SK-N-SH treated with all-trans-retinoic acid at 6 μM for 48 hours (cell line): Measurements from ENCODE around the gene GPC5.

ENCODE experiments used
- ATAC-seq: fragments of 200-7000 bp; cut with Tn5 transposase; 3 replicates; pipeline ENCODE4 v1.9.1; 2020; ENCODE audit warnings: mild to moderate bottlenecking, moderate library complexity
- ARNTL ChIP-seq: fragments of 450-650 bp; formaldehyde crosslinking; IDR thresholded peaks from 2 replicates; pipeline ENCODE4 v1.5.0; 2020; ENCODE audit warnings: low read depth, mild to moderate bottlenecking, moderate library complexity, borderline replicate concordance
- BACH2 ChIP-seq: fragments of 250-450 bp; sonication (Bioruptor Pico); IDR thresholded peaks from 2 replicates; pipeline ENCODE4 v1.9.0; 2021; ENCODE audit warnings: mild to moderate bottlenecking, borderline replicate concordance
- CREB5 ChIP-seq: fragments of 250-450 bp; sonication (Bioruptor Pico); IDR thresholded peaks from 2 replicates; pipeline ENCODE4 v1.5.1; 2020; ENCODE audit warnings: low read depth, mild to moderate bottlenecking, moderate library complexity
- CSRNP3 ChIP-seq: fragments of 250-450 bp; sonication (Bioruptor Pico); IDR thresholded peaks from 2 replicates; pipeline ENCODE4 v1.5.1; 2021; ENCODE audit warnings: mild to moderate bottlenecking, moderate library complexity
- ESRRG ChIP-seq: fragments of 250-450 bp; sonication (Bioruptor Pico); IDR thresholded peaks from 2 replicates; pipeline ENCODE4 v1.6.1; 2021; ENCODE audit warnings: mild to moderate bottlenecking
- GLIS3 ChIP-seq: fragments of 250-450 bp; sonication (Bioruptor Pico); IDR thresholded peaks from 2 replicates; pipeline ENCODE4 v1.5.0; 2020; ENCODE audit warnings: mild to moderate bottlenecking, moderate library complexity
- OSR1 ChIP-seq: fragments of 250-450 bp; sonication (Bioruptor Pico); IDR thresholded peaks from 2 replicates; pipeline ENCODE4 v1.8.0; 2022; ENCODE audit warnings: moderate library complexity, mild to moderate bottlenecking, inconsistent platforms
- PATZ1 ChIP-seq: fragments of 250-450 bp; sonication (Bioruptor Pico); IDR thresholded peaks from 2 replicates; pipeline ENCODE4 v1.8.0; 2020; ENCODE audit warnings: mild to moderate bottlenecking, moderate library complexity, borderline replicate concordance
- POU6F1 ChIP-seq: fragments of 250-450 bp; sonication (Bioruptor Pico); IDR thresholded peaks from 2 replicates; pipeline ENCODE4 v1.8.0; 2021; ENCODE audit warnings: low read depth, mild to moderate bottlenecking, moderate library complexity, borderline replicate concordance
- RARB ChIP-seq: fragments of 250-450 bp; sonication (Bioruptor Pico); IDR thresholded peaks from 2 replicates; pipeline ENCODE4 v1.8.0; 2021; ENCODE audit warnings: mild to moderate bottlenecking, moderate library complexity
- SNAI2 ChIP-seq: fragments of 250-450 bp; sonication (Bioruptor Pico); IDR thresholded peaks from 2 replicates; pipeline ENCODE4 v1.5.0; 2020; ENCODE audit warnings: mild to moderate bottlenecking, moderate library complexity
- TCF4 ChIP-seq: fragments of 250-450 bp; sonication (Bioruptor Pico); IDR thresholded peaks from 2 replicates; pipeline ENCODE4 v1.8.0; 2021; ENCODE audit warnings: mild to moderate bottlenecking, moderate library complexity, borderline replicate concordance
- TOX ChIP-seq: fragments of 250-450 bp; sonication (Bioruptor Pico); IDR thresholded peaks from 2 replicates; pipeline ENCODE4 v1.8.0; 2021; ENCODE audit warnings: mild to moderate bottlenecking, moderate library complexity, borderline replicate concordance
- TSHZ2 ChIP-seq: fragments of 250-450 bp; sonication (Bioruptor Pico); IDR thresholded peaks from 2 replicates; pipeline ENCODE4 v1.5.0; 2020; ENCODE audit warnings: mild to moderate bottlenecking, moderate library complexity
- ZC3H10 ChIP-seq: fragments of 250-450 bp; sonication (Bioruptor Pico); IDR thresholded peaks from 2 replicates; pipeline ENCODE4 v1.5.1; 2021; ENCODE audit warnings: mild to moderate bottlenecking, moderate library complexity
- ZFP3 ChIP-seq: fragments of 250-450 bp; sonication (Bioruptor Pico); IDR thresholded peaks from 2 replicates; pipeline ENCODE4 v1.5.0; 2020; ENCODE audit warnings: mild to moderate bottlenecking, moderate library complexity
- ZFP30 ChIP-seq: fragments of 450-650 bp; formaldehyde crosslinking; IDR thresholded peaks from 2 replicates; pipeline ENCODE4 v1.5.0; 2022; ENCODE audit warnings: mild to moderate bottlenecking, moderate library complexity
- ZNF70 ChIP-seq: fragments of 450-650 bp; formaldehyde crosslinking; IDR thresholded peaks from 2 replicates; pipeline ENCODE4 v1.5.0; 2020; ENCODE audit warnings: mild to moderate bottlenecking, moderate library complexity
- ZNF8 ChIP-seq: fragments of 450-650 bp; formaldehyde crosslinking; IDR thresholded peaks from 2 replicates; pipeline ENCODE4 v1.5.0; 2020; ENCODE audit warnings: mild to moderate bottlenecking, moderate library complexity

The GPC5 gene

GRCh38 chr13:91539286-91540157 lies 141.1 kb downstream of the GPC5 start (continued):
- TF ChIP-seq CREB5 (CRISPR knock-in tag) (no peak), CSRNP3 (CRISPR knock-in tag) (no peak), ZFP3 (CRISPR knock-in tag) (no peak), TCF4 (no peak), BACH2 (CRISPR knock-in tag) (no peak), ARNTL (no peak), ZNF8 (CRISPR knock-in tag) (no peak), SNAI2 (CRISPR knock-in tag) (no peak), ZC3H10 (CRISPR knock-in tag) (no peak), PATZ1 (no peak), GLIS3 (CRISPR knock-in tag) (no peak)

GRCh38 chr13:91540158-91540736 lies 141.8 kb downstream of the GPC5 start:
- no peak for ATAC-seq
- no peak for TF ChIP-seq GLIS3 (CRISPR knock-in tag)

GRCh38 chr13:91544723-91545122 lies 146.3 kb downstream of the GPC5 start:
- no peak for ATAC-seq
- TF ChIP-seq ZFP30 (CRISPR knock-in tag) (no peak), ZFP3 (CRISPR knock-in tag) (no peak), POU6F1 (CRISPR knock-in tag) (no peak), OSR1 (CRISPR knock-in tag) (no peak), ARNTL (no peak), TCF4 (no peak), TOX (CRISPR knock-in tag) (no peak), CREB5 (CRISPR knock-in tag) (no peak), ZNF8 (CRISPR knock-in tag) (no peak), ESRRG (CRISPR knock-in tag) (no peak), RARB (CRISPR knock-in tag) (no peak), CSRNP3 (CRISPR knock-in tag) (no peak), ZNF70 (CRISPR knock-in tag) (no peak), BACH2 (CRISPR knock-in tag) (no peak), TSHZ2 (CRISPR knock-in tag) (no peak)
